ENCODE data around the gene MX2.

Gene MX2

GRCh38 chr21:41402796-41403195 lies 41.0 kb downstream of the MX2 start:
- DNase-seq (ENCODE audit: low spot score), result no peak
- CTCF ChIA-PET, result no interaction called here
- POLR2A ChIA-PET (ENCODE audit: low non-redundant PET), result no interaction called here
- TF ChIP-seq CTCF (conservative IDR thresholded peaks at IDR 0.05; ENCODE audit: low read depth), result no peak
- H3K27ac ChIP-seq, result no peak overlapping the region

GRCh38 chr21:41403331-41403730 lies 41.5 kb downstream of the MX2 start:
- DNase-seq (ENCODE audit: low spot score), result no peak
- TF ChIP-seq CTCF (conservative IDR thresholded peaks at IDR 0.05; ENCODE audit: low read depth), result no peak
- CTCF ChIA-PET, result no interaction called here
- POLR2A ChIA-PET (ENCODE audit: low non-redundant PET), result no interaction called here
- H3K27ac ChIP-seq, result no peak overlapping the region

GRCh38 chr21:41403966-41404365 lies 42.1 kb downstream of the MX2 start:
- DNase-seq (ENCODE audit: low spot score), result no peak
- no peak overlapping the region for H3K27ac ChIP-seq
- ChIA-PET POLR2A (ENCODE audit: low non-redundant PET) (no interaction called here), CTCF (no interaction called here)
- no peak for TF ChIP-seq CTCF (conservative IDR thresholded peaks at IDR 0.05; ENCODE audit: low read depth)

GRCh38 chr21:41405321-41405720 lies 43.5 kb downstream of the MX2 start:
- no peak for TF ChIP-seq CTCF (conservative IDR thresholded peaks at IDR 0.05; ENCODE audit: low read depth)
- CTCF ChIA-PET, result no interaction called here
- DNase-seq (ENCODE audit: low spot score), result no peak
- POLR2A ChIA-PET (ENCODE audit: low non-redundant PET), result interaction anchor here (0.7 kb wide), 1 partner anchor 20 kb away, joined by 3 read pairs; no protein-coding TSS in a partner anchor
- H3K27ac ChIP-seq, result no peak overlapping the region

GRCh38 chr21:41406340-41406739 lies 44.5 kb downstream of the MX2 start:
- no peak overlapping the region for H3K27ac ChIP-seq
- CTCF ChIA-PET, result no interaction called here
- TF ChIP-seq CTCF (conservative IDR thresholded peaks at IDR 0.05; ENCODE audit: low read depth), result no peak
- POLR2A ChIA-PET (ENCODE audit: low non-redundant PET), result no interaction called here
- DNase-seq (ENCODE audit: low spot score), result no peak

- ChIA-PET CTCF (interaction anchor here (0.7 kb wide), 1 partner anchor 52 kb away, joined by 3 read pairs; no protein-coding TSS in a partner anchor), POLR2A (ENCODE audit: low non-redundant PET) (no interaction called here)
- no peak overlapping the region for H3K27ac ChIP-seq
- no peak for DNase-seq (ENCODE audit: low spot score)
- TF ChIP-seq CTCF (conservative IDR thresholded peaks at IDR 0.05; ENCODE audit: low read depth), result no peak
These were observed 46.0 kb downstream of the MX2 start for GRCh38 chr21:41407541-41408460.

Data from RWPE1 (cell line).